Measurements from ENCODE around the gene EFNA2. TPM values are rescaled to one million over a fixed set of nuclear protein-coding genes. Genes with fewer than 3 reads are reported as not detected.

The EFNA2 gene
- total RNA-seq, 4 donors from 2014 or later: 0.76 TPM; not detected in 3

DNA sequence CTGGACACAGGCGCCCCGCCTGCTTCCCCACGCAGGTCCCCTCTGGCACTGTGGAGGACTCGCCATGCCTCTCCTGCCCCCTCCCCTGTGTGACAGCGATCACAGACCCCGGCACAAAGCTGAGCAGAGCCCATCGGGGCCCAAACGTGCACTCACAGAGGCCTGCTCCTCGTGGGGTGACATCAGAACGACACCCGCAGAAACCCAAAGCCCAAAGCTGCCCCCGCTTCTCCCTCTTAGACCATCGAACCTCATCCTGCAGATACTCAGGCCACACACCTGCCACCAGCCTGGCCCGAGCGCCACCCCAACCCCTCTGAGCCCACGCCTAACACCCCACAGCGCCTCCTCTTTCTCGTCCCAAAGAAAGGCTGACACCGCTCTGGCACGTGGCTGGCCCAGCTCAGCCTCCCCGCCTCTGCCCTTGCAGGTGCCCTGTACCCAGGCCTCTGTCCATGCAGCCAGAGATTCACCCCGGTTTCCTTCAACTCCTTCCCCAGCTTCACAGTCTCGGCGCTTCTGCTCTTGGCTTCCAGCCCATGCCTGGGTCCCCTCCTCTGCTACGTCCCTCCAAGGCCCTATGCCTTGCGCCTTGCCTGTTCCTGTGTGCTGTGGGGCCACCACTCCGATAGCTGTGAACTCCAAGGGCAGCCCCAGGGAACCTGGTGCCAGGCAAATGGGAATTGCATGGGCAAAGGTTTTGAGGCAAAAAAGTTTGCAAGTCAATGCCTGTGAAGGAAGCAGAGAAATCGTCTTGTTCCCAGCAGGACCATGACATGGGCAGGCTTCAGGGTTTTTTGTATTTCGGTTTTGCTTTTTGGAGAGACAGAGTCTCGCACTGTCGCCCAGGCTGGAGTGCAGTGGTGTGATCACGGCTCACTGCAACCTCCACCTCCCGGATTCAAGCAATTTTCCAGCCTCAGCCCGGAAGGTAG, 47.0 kb upstream of the EFNA2 start:
- Histone ChIP-seq H3K9me3 (no peaks in the 10 kb centered on the region), H3K4me1 (peaks cover 0 to 21% of the 10 kb centered on the region in 2 donors), H3K36me3 (no peaks in the 10 kb centered on the region), H3K27me3 (peaks cover 0 to 8% of the 10 kb centered on the region in 2 donors), H3K27ac (peak overlapping the region; percentile 93 to 97), H3K4me3 (peak overlapping the region in 1 of 2 donors; percentile 26)
- TF ChIP-seq POLR2A (IDR thresholded peaks at IDR 0.05): no peak
- TF ChIP-seq, protein P1, sequence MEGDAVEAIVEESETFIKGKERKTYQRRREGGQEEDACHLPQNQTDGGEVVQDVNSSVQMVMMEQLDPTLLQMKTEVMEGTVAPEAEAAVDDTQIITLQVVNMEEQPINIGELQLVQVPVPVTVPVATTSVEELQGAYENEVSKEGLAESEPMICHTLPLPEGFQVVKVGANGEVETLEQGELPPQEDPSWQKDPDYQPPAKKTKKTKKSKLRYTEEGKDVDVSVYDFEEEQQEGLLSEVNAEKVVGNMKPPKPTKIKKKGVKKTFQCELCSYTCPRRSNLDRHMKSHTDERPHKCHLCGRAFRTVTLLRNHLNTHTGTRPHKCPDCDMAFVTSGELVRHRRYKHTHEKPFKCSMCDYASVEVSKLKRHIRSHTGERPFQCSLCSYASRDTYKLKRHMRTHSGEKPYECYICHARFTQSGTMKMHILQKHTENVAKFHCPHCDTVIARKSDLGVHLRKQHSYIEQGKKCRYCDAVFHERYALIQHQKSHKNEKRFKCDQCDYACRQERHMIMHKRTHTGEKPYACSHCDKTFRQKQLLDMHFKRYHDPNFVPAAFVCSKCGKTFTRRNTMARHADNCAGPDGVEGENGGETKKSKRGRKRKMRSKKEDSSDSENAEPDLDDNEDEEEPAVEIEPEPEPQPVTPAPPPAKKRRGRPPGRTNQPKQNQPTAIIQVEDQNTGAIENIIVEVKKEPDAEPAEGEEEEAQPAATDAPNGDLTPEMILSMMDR (IDR thresholded peaks at IDR 0.05): no peak
- DNase-seq: peak in 1 of 2 donors; percentile 37
- intact Hi-C loops (cut with DNase I; ENCODE audit: low total_unique reads): no loop called here

DNA sequence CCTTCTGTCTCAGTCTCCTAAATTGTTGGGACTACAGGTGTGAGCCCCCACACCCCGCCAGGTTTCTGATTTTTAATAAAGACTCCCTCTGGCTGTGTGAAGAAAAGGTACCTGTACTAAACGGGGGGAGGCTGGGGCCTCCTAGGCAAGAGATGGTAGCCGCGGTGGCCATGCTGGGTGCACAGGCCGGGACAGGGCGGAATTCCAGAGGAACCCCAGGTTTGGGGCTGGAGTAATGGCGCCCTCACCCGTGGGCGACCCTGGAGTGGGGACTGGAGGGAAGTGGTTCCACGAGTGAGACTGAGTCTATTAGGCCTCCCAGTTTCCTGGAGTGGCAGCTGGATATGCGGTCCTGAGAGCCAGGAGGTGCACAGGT, 46.3 kb upstream of the EFNA2 start:
- Histone ChIP-seq H3K9me3 (no peaks in the 10 kb centered on the region), H3K27ac (peak overlapping the region; percentile 93 to 97), H3K36me3 (no peaks in the 10 kb centered on the region), H3K4me3 (no peak overlapping the region), H3K27me3 (peaks cover 0 to 8% of the 10 kb centered on the region in 2 donors), H3K4me1 (peaks cover 0 to 26% of the 10 kb centered on the region in 2 donors)
- no peak for TF ChIP-seq POLR2A (IDR thresholded peaks at IDR 0.05)
- TF ChIP-seq, protein P1 (IDR thresholded peaks at IDR 0.05): no peak
- intact Hi-C loops (cut with DNase I; ENCODE audit: low total_unique reads): no loop called here
- DNase-seq: no peak

DNA sequence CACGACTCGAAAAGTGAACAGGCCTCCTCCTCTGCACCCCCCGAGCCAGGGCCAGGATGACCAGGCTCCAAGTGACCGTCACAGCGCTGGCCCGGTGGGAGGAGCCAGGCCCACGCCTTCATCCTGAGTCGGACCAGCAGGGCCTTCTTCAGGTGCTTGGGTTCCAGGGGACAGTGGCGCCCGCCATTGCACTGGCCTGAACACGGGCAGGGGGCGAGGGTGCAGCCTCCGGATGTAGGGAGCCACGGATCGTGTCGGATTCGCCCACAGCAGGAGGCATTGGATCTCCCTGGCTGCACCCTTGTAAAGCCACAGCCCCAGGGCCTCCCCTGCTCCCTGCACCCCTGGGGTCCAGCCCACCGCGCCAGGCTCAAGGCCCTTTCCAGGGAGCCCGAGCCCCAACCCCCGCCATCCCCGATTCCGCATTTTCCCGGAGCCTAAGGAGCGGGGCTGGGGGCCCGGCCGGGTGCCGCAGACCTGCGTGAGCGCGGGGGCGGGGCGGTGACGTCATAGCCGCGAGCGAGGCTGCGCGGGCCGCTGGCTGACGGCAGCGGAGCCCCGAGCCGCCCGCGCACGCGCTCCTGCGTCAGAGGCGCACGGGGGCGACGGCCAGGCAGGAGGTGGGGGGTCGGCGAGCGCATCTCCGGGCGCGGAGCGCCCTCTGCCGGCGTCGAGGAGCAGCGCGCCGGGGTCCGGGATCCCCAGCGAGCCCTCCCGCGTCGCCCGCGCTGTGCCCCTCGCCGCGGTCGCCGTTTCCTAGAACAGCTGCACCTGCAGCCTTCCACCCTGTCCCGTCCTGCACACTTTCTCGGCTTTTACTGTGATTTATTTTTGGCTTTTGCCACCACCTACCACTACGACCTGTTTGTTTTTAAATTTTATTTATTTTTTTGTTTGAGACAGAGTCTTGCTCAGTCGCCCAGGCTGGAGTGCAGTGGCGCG, 45.6 kb upstream of the EFNA2 start:
- intact Hi-C loops (cut with DNase I; ENCODE audit: low total_unique reads): no loop called here
- Histone ChIP-seq H3K4me3 (peak overlapping the region in 1 of 2 donors; percentile 17), H3K9me3 (no peaks in the 10 kb centered on the region), H3K36me3 (no peaks in the 10 kb centered on the region), H3K27me3 (peaks cover 0 to 8% of the 10 kb centered on the region in 2 donors), H3K27ac (peak overlapping the region; percentile 93 to 97), H3K4me1 (peaks cover 0 to 32% of the 10 kb centered on the region in 2 donors)
- peak; percentile 86 to 93 for DNase-seq
- TF ChIP-seq, protein P1 (IDR thresholded peaks at IDR 0.05): peak; percentile 71 to 99 (median 96)
- peak; percentile 24 to 69 for TF ChIP-seq POLR2A (IDR thresholded peaks at IDR 0.05)

DNA sequence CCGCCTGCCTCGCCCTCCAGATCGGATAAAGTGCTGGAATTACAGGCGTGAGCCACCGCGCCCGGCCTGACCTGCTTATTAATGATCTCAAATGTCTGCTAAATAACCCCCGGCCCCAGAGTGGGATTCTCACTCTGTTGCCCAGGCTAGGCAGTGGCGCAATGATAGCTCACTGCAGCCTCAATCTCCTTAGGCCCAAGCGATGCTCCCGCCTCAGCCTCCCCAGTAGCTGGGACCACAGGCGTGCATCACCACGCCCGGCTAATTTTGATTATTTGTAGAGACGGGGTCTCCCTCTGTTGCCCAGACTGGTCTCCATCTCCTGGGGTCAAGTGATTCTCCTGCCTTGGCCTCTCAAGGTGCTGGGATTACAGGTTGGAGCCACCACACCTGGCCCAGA, 44.7 kb upstream of the EFNA2 start:
- TF ChIP-seq, protein P1 (IDR thresholded peaks at IDR 0.05): no peak
- no peak for TF ChIP-seq POLR2A (IDR thresholded peaks at IDR 0.05)
- peaks cover 0 to 8% of the 10 kb centered on the region in 2 donors for H3K27me3 ChIP-seq
- H3K27ac ChIP-seq: peak overlapping the region; percentile 93 to 97
- H3K9me3 ChIP-seq: no peaks in the 10 kb centered on the region
- peak in 1 of 2 donors; percentile 55 for DNase-seq
- no peaks in the 10 kb centered on the region for H3K36me3 ChIP-seq
- intact Hi-C loops (cut with DNase I; ENCODE audit: low total_unique reads): no loop called here
- peaks cover 0 to 33% of the 10 kb centered on the region in 2 donors for H3K4me1 ChIP-seq
- H3K4me3 ChIP-seq: no peak overlapping the region

Measured in uterus (tissue), 4 donors.